DND-41 (cell line): ENCODE data around the gene CCDC24.

ENCODE experiments used
- ATAC-seq: fragments of 200-7000 bp; cut with Tn5 transposase; 3 replicates; pipeline ENCODE4 v1.9.1; 2021; ENCODE audit warnings: low read depth; ENCODE audit not compliant: insufficient read depth
- DNase-seq: peaks from one replicate; pipeline ENCODE4 v3.0.0-alpha.2; 2020
- H2AFZ ChIP-seq: 2 replicates; pipeline ENCODE4 v1.6.0; 2012; ENCODE audit warnings: low read depth, low read length
- H3K27ac ChIP-seq: 2 replicates; pipeline ENCODE4 v1.5.1; 2012; ENCODE audit warnings: low read length, inconsistent platforms
- H3K27me3 ChIP-seq: fragments of 200-600 bp; sonication (generic); 2 replicates; pipeline ENCODE4 v1.6.0; 2012; ENCODE audit warnings: low read length, mild to moderate bottlenecking, inconsistent platforms; ENCODE audit not compliant: insufficient read depth, poor library complexity
- H3K36me3 ChIP-seq: 2 replicates; pipeline ENCODE4 v1.5.1; 2012; ENCODE audit warnings: low read length, inconsistent platforms; ENCODE audit not compliant: insufficient read depth
- H3K4me1 ChIP-seq: 2 replicates; pipeline ENCODE4 v1.5.1; 2012; ENCODE audit warnings: mild to moderate bottlenecking, low read length; ENCODE audit not compliant: insufficient read depth
- H3K4me2 ChIP-seq: 2 replicates; pipeline ENCODE4 v1.6.0; 2012; ENCODE audit warnings: mild to moderate bottlenecking, moderate library complexity, low read length, inconsistent platforms; ENCODE audit not compliant: insufficient read depth
- H3K4me3 ChIP-seq, 2 experiments: fragments of 200-600 bp in 1 of 2; shearing (Covaris generic) in 1 of 2; 2 replicates each; pipeline ENCODE4 v1.5.1; 2012 to 2016; ENCODE audit warnings: inconsistent platforms in 2 of 2, low read length in 2 of 2, mild to moderate bottlenecking in 2 of 2, low read depth in 1 of 2, moderate library complexity in 1 of 2
- H3K79me2 ChIP-seq: 2 replicates; pipeline ENCODE4 v1.6.0; 2012; ENCODE audit warnings: low read length, inconsistent platforms; ENCODE audit not compliant: insufficient read depth
- H3K9ac ChIP-seq: 2 replicates; pipeline ENCODE4 v1.6.0; 2012; ENCODE audit warnings: low read depth, mild to moderate bottlenecking, inconsistent platforms, low read length, moderate library complexity
- H3K9me3 ChIP-seq: 2 replicates; pipeline ENCODE4 v1.5.1; 2012; ENCODE audit warnings: low read length, moderate library complexity, mild to moderate bottlenecking, inconsistent platforms; ENCODE audit not compliant: insufficient read depth, severe bottlenecking
- H4K20me1 ChIP-seq: 2 replicates; pipeline ENCODE4 v1.6.0; 2012; ENCODE audit warnings: low read length; ENCODE audit not compliant: insufficient read depth
- CTCF ChIP-seq: IDR thresholded peaks from 2 replicates; pipeline ENCODE4 v1.5.1; 2012; ENCODE audit warnings: borderline replicate concordance, low read length, moderate library complexity, mild to moderate bottlenecking; ENCODE audit not compliant: poor library complexity, severe bottlenecking; ENCODE audit errors: extremely low read depth
- EZH2 ChIP-seq: IDR thresholded peaks from 3 replicates; pipeline ENCODE4 v1.6.1; 2012; ENCODE audit warnings: borderline replicate concordance, low read depth, mild to moderate bottlenecking, moderate library complexity, low read length, inconsistent platforms; ENCODE audit not compliant: severe bottlenecking

CCDC24 gene

GRCh38 chr1:43996733-43997115 is 5.3 kb downstream of the CCDC24 start:
- Histone ChIP-seq H2AFZ (no peak overlapping the region), H3K9me3 (no peaks in the 10 kb centered on the region), H4K20me1 (peaks cover 7% of the 10 kb centered on the region; the same call in 1 of the 2 replicates), H3K27ac (no peak overlapping the region), H3K4me1 (peaks cover 10% of the 10 kb centered on the region), H3K4me3 (no peak overlapping the region), H3K4me2 (no peak overlapping the region), H3K9ac (no peak overlapping the region), H3K79me2 (no peaks in the 10 kb centered on the region), H3K36me3 (no peaks in the 10 kb centered on the region), H3K27me3 (no peaks in the 10 kb centered on the region)
- no peak for DNase-seq
- no peak for ATAC-seq
- TF ChIP-seq CTCF, result no peak
- no peak for TF ChIP-seq EZH2

- Histone ChIP-seq H3K4me2 (no peak overlapping the region), H4K20me1 (peaks cover 7% of the 10 kb centered on the region; the same call in 1 of the 2 replicates), H3K36me3 (no peaks in the 10 kb centered on the region), H3K27ac (no peak overlapping the region), H3K4me3 (no peak overlapping the region), H3K9me3 (no peaks in the 10 kb centered on the region), H3K4me1 (peaks cover 3% of the 10 kb centered on the region), H3K79me2 (no peaks in the 10 kb centered on the region), H3K27me3 (no peaks in the 10 kb centered on the region), H3K9ac (no peak overlapping the region), H2AFZ (no peak overlapping the region)
- no peak for DNase-seq
- TF ChIP-seq EZH2, result no peak
- TF ChIP-seq CTCF, result no peak
- no peak for ATAC-seq
These were observed 6.0 kb downstream of the CCDC24 start for GRCh38 chr1:43997295-43997999.

GRCh38 chr1:43998000-43998378 is 6.6 kb downstream of the CCDC24 start:
- H3K4me1 ChIP-seq, result no peaks in the 10 kb centered on the region
- no peaks in the 10 kb centered on the region for H3K27me3 ChIP-seq
- H3K79me2 ChIP-seq, result no peaks in the 10 kb centered on the region
- H2AFZ ChIP-seq, result no peak overlapping the region
- no peak for ATAC-seq
- H3K36me3 ChIP-seq, result no peaks in the 10 kb centered on the region
- H3K4me3 ChIP-seq, result no peak overlapping the region
- H3K4me2 ChIP-seq, result no peak overlapping the region
- no peak overlapping the region for H3K9ac ChIP-seq
- no peaks in the 10 kb centered on the region for H3K9me3 ChIP-seq
- no peak overlapping the region for H3K27ac ChIP-seq
- TF ChIP-seq EZH2 (no peak), CTCF (no peak)
- no peak for DNase-seq
- peaks cover 7% of the 10 kb centered on the region; the same call in 1 of the 2 replicates for H4K20me1 ChIP-seq
